Measurements from ENCODE around the gene CUTA.
"Not testable (repeated sequence)": the region's sequence is repeated elsewhere in the genome, so short reads cannot be mapped to it uniquely, and the experiment has no call there.

CUTA gene

DNA sequence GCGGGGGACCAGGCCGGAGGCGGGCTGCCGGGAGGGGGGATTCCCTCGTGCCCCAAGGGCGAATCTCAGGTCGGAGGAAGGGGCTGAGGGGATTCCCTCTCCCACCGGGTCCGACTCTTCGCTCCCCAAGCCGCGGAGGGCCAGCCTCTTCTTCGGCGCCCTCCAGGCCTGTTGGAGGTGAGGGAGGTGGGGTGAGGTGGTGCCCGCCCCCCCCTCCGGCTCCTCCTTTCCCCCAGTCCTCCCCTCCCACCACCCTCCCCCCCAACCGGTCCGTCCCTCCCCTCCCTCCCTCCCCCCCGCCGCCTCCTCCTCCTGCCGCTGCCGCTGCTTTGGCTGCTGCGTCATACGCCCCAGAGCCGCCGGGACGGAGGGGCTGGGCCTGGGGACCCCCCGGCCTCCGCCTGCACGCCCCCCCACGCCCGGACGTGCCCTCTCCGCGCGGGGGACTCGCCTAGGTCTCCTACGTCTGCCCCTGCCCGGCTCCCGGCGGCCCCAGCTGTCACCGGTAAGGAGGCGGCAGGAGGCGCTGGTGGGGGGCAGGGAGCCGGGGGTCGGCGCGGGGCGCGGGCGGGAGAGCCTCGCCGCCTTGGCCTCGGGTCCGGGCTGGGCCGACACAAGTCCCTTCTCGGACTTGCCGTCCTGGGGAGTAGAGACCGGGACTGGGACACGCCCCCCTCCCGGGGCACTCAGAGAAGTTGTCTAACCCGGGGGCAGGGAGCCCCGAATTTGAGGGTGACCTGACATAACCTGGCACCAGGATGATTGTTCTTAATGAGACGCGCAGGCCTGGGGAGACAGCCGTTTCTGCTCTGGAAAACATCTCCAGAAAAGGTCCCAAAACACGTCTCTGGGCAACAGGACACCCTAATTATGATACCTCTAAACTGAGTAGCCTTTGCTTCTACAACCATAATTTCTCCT, 6.9 kb downstream of the CUTA start, which contains the start of gene PHF1:
Gene PHF1, plus strand, starts transcription at position 304 of the 921 bp plus-strand sequence. CDS start 1,250 bp downstream, outside the sequence.
- peak within 1 kb of the TSS; percentile 96 for H3K27ac Mint-ChIP-seq
- ATAC-seq (replicated peaks) = peak; percentile 46 to 55
- peak within 1 kb of the TSS; percentile 91 to 92 for H3K4me3 Mint-ChIP-seq
- H3K27me3 Mint-ChIP-seq = no peaks in the 10 kb centered on the region
- peaks cover 48 to 60% of the 10 kb centered on the region in 2 donors for H3K4me1 Mint-ChIP-seq
- no peaks in the 10 kb centered on the region for H3K9me3 Mint-ChIP-seq
- peak; percentile 83 for DNase-seq
- H3K36me3 Mint-ChIP-seq = peaks cover 28 to 34% of the 10 kb centered on the region in 2 donors

DNA sequence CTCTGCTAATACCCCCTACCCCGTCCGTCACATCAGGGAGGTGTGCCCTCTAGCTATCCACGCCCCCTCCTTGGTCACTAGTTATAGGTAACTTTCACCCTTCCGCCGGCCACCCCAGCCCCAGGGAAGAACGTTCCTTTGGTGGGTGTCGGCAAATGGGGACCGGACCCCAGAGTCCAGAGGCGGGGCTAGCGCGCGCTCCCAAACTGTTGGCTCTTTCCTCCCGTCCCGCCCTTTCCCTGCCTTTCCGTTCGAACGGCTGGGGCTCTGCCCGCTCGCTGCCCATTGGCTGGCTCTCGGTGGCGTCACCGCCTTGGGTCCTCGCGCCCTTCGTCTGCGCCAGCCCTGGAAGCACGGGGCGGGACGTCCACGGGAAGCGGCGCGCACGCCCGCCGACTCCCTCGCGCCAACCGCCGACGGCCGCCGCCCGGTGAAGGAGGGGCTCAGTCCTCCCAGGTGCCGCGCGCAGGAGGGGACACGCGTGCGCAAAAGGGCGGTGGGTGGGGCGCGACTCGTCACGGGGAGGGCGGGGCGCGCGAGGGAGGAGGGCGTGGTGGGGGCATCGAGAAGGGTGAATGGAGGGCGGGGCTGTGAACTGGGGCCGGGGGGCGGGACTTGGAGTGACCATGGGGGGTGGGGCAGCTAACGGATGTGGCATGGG, 7.7 kb downstream of the CUTA start:
- Mint-ChIP-seq H3K4me3 (peak overlapping the region; percentile 91 to 92), H3K27ac (peak overlapping the region; percentile 96), H3K36me3 (peaks cover 24 to 33% of the 10 kb centered on the region in 2 donors), H3K9me3 (no peaks in the 10 kb centered on the region), H3K4me1 (peaks cover 42 to 52% of the 10 kb centered on the region in 2 donors), H3K27me3 (no peaks in the 10 kb centered on the region)
- ATAC-seq (replicated peaks) (peak; percentile 91 to 92), DNase-seq (peak; percentile 98)

GRCh38 chr6:33407132-33407718, 10.7 kb downstream of the CUTA start:
- ATAC-seq (replicated peaks) (no peak), DNase-seq (no peak)
- Mint-ChIP-seq H3K27ac (peak overlapping the region; percentile 25), H3K36me3 (peaks cover 9 to 14% of the 10 kb centered on the region in 2 donors), H3K4me3 (no peak overlapping the region), H3K4me1 (peaks cover 18 to 22% of the 10 kb centered on the region in 2 donors), H3K27me3 (no peaks in the 10 kb centered on the region), H3K9me3 (no peaks in the 10 kb centered on the region)

GRCh38 chr6:33406126-33406525, 11.8 kb downstream of the CUTA start:
- H3K4me1 Mint-ChIP-seq = peaks cover 11% of the 10 kb centered on the region in 2 donors
- H3K27ac Mint-ChIP-seq = peak overlapping the region; percentile 47
- H3K4me3 Mint-ChIP-seq = no peak overlapping the region
- DNase-seq = no peak
- H3K27me3 Mint-ChIP-seq = no peaks in the 10 kb centered on the region
- H3K9me3 Mint-ChIP-seq = no peaks in the 10 kb centered on the region
- H3K36me3 Mint-ChIP-seq = peaks cover 9 to 14% of the 10 kb centered on the region in 2 donors
- ATAC-seq (replicated peaks) = no peak

DNA sequence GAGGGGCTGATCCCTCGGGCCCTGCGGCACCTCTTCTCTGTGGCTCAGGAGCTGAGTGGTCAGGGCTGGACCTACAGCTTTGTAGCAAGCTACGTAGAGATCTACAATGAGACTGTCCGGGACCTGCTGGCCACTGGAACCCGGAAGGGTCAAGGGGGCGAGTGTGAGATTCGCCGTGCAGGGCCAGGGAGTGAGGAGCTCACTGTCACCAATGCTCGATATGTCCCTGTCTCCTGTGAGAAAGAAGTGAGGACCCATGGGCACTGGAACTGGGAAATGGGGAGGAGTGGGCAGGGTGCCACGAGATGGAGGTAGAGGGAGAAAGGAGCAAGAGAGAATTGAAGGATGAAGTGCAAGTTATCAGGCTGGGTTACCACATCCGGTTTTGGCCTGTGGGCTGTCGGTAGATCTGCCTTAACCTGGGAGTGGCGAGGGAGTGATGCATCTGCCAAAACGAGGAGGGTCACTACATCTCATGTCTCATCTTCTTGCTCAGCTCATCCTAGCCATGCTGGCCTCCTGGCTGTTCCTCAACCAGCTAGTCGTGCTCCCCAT, 12.4 kb downstream of the CUTA start:
- peak overlapping the region; percentile 47 for H3K27ac Mint-ChIP-seq
- H3K4me1 Mint-ChIP-seq = peaks cover 10 to 11% of the 10 kb centered on the region in 2 donors
- H3K36me3 Mint-ChIP-seq = peaks cover 9 to 14% of the 10 kb centered on the region in 2 donors
- H3K9me3 Mint-ChIP-seq = no peaks in the 10 kb centered on the region
- no peak overlapping the region for H3K4me3 Mint-ChIP-seq
- DNase-seq (no peak), ATAC-seq (replicated peaks) (no peak)
- H3K27me3 Mint-ChIP-seq = no peaks in the 10 kb centered on the region

- H3K27ac Mint-ChIP-seq = no peak overlapping the region
- DNase-seq = no peak
Measured at GRCh38 chr6:33404884-33405283, 13.0 kb downstream of the CUTA start.

GRCh38 chr6:33399881-33400280, 18.0 kb downstream of the CUTA start:
- H3K4me1 Mint-ChIP-seq; H3K36me3 Mint-ChIP-seq; H3K4me3 Mint-ChIP-seq; H3K9me3 Mint-ChIP-seq; DNase-seq; H3K27ac Mint-ChIP-seq; H3K27me3 Mint-ChIP-seq; ATAC-seq (replicated peaks): not testable (repeated sequence)

More at GRCh38 chr6:33404884-33405283, 13.0 kb downstream of the CUTA start:
- H3K4me3 Mint-ChIP-seq = no peak overlapping the region
- no peaks in the 10 kb centered on the region for H3K9me3 Mint-ChIP-seq
- peaks cover 9 to 14% of the 10 kb centered on the region in 2 donors for H3K36me3 Mint-ChIP-seq
- no peaks in the 10 kb centered on the region for H3K27me3 Mint-ChIP-seq
- H3K4me1 Mint-ChIP-seq = peaks cover 7 to 8% of the 10 kb centered on the region in 2 donors
- ATAC-seq (replicated peaks) = no peak

- H3K27ac Mint-ChIP-seq; H3K36me3 Mint-ChIP-seq; DNase-seq; H3K9me3 Mint-ChIP-seq; H3K4me1 Mint-ChIP-seq; H3K4me3 Mint-ChIP-seq; ATAC-seq (replicated peaks); H3K27me3 Mint-ChIP-seq: not testable (repeated sequence)
Measured at GRCh38 chr6:33398601-33399000, 19.3 kb downstream of the CUTA start.

DNA sequence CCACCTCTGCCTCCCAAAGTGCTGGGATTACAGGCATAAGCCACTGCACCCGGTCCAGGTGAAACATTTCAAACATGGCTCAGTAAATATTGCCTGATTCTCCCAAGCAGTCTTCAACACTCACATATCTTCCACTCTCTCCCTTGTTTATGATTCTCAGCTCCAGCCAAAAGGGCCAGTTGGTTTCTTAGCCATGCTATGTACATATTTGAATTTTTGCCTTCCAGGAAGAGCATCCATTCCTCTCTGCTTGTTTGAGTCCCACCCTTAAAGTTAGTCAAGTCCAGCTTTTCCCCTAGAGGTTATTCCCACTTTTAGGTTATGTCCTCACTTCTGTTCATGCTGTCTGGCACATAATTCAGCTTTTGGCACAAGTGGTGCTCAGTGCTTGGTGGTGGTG, 20.4 kb downstream of the CUTA start:
- H3K27ac Mint-ChIP-seq = no peak overlapping the region
- peaks cover 5 to 7% of the 10 kb centered on the region in 2 donors for H3K4me1 Mint-ChIP-seq
- no peak for DNase-seq
- H3K9me3 Mint-ChIP-seq = no peaks in the 10 kb centered on the region
- H3K27me3 Mint-ChIP-seq = no peaks in the 10 kb centered on the region
- no peaks in the 10 kb centered on the region for H3K36me3 Mint-ChIP-seq
- ATAC-seq (replicated peaks) = no peak
- H3K4me3 Mint-ChIP-seq = no peak overlapping the region

DNA sequence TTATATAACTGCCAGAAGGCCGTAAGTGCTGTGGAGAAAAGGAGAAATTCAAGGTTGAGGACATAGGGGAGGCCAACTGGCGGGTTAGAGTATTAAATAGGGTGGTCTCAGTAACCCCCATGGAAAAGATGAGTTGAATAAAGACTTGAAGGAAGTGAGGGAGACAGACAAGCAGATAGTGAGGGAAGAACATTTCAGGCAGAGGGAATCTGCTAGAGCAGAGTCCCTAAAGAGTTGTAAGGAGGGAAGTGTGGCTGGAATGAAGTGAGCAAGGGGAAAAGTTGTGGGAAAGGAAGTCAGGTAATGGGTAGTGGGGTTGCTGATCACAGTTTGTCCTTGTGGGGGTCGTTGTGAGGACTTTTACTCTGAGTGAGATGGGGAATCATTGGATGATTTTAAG, 24.9 kb downstream of the CUTA start:
- ATAC-seq (replicated peaks) (no peak), DNase-seq (no peak)
- Mint-ChIP-seq H3K27ac (no peak overlapping the region), H3K36me3 (no peaks in the 10 kb centered on the region), H3K27me3 (no peaks in the 10 kb centered on the region), H3K9me3 (no peaks in the 10 kb centered on the region), H3K4me3 (peak overlapping the region; percentile 83), H3K4me1 (peaks cover 15 to 23% of the 10 kb centered on the region in 2 donors)

- peak overlapping the region; percentile 91 for H3K27ac Mint-ChIP-seq
- DNase-seq (no peak), ATAC-seq (replicated peaks) (no peak)
- peaks cover 15 to 23% of the 10 kb centered on the region in 2 donors for H3K4me1 Mint-ChIP-seq
- H3K27me3 Mint-ChIP-seq = no peaks in the 10 kb centered on the region
- no peaks in the 10 kb centered on the region for H3K36me3 Mint-ChIP-seq
- no peaks in the 10 kb centered on the region for H3K9me3 Mint-ChIP-seq
- peak overlapping the region; percentile 83 for H3K4me3 Mint-ChIP-seq
Measured at GRCh38 chr6:33392595-33392948, 25.3 kb downstream of the CUTA start.

- Mint-ChIP-seq H3K4me3 (peak overlapping the region; percentile 83), H3K27ac (peak overlapping the region; percentile 91), H3K27me3 (no peaks in the 10 kb centered on the region), H3K36me3 (no peaks in the 10 kb centered on the region), H3K4me1 (peaks cover 15 to 23% of the 10 kb centered on the region in 2 donors), H3K9me3 (no peaks in the 10 kb centered on the region)
- peak; percentile 10 to 14 for ATAC-seq (replicated peaks)
- DNase-seq = peak; percentile 19
Measured at GRCh38 chr6:33391922-33392594, 25.8 kb downstream of the CUTA start.

- peak; percentile 96 for ATAC-seq (replicated peaks)
- Mint-ChIP-seq H3K9me3 (no peaks in the 10 kb centered on the region), H3K27me3 (no peaks in the 10 kb centered on the region), H3K36me3 (no peaks in the 10 kb centered on the region), H3K4me1 (peaks cover 15 to 23% of the 10 kb centered on the region in 2 donors), H3K27ac (peak within 1 kb of the TSS; percentile 91), H3K4me3 (peak within 1 kb of the TSS; percentile 83)
- peak; percentile 99 for DNase-seq
Measured at GRCh38 chr6:33391278-33391921, 26.5 kb downstream of the CUTA start, which contains the start of gene KIFC1. Gene KIFC1, plus strand, starts transcription at chr6:33391823. Its CDS starts 163 bp downstream, at chr6:33391986.
